GM12872 (cell line): ENCODE data around the gene DYNC1H1.

ENCODE experiments used
- TF ChIP-seq, protein P1 (sequence below): IDR thresholded peaks from 3 replicates; pipeline ENCODE4 v1.5.1; 2011; ENCODE audit warnings: low read depth, mild to moderate bottlenecking, low read length, moderate library complexity; ENCODE audit not compliant: insufficient read depth

The DYNC1H1 gene

DNA sequence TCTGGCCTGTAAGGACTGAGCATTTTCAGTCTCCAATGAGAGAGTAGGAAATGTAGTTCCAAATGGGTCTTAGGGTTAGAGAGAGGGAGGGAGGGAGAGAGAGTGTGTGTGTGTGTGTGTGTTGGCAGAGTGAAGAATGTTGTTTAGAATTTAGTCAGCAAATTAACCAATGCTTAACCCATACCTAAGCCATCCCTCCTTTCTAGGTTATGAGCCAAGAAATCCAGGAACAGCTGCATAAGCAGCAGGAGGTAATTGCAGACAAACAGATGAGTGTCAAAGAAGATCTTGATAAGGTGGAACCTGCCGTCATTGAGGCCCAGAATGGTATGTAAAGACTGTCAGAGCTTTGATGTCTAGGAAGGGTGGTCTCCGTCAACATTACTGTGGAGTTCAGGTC is 65.6 kb downstream of the DYNC1H1 start:
- TF ChIP-seq, protein P1, sequence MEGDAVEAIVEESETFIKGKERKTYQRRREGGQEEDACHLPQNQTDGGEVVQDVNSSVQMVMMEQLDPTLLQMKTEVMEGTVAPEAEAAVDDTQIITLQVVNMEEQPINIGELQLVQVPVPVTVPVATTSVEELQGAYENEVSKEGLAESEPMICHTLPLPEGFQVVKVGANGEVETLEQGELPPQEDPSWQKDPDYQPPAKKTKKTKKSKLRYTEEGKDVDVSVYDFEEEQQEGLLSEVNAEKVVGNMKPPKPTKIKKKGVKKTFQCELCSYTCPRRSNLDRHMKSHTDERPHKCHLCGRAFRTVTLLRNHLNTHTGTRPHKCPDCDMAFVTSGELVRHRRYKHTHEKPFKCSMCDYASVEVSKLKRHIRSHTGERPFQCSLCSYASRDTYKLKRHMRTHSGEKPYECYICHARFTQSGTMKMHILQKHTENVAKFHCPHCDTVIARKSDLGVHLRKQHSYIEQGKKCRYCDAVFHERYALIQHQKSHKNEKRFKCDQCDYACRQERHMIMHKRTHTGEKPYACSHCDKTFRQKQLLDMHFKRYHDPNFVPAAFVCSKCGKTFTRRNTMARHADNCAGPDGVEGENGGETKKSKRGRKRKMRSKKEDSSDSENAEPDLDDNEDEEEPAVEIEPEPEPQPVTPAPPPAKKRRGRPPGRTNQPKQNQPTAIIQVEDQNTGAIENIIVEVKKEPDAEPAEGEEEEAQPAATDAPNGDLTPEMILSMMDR, result no peak

DNA sequence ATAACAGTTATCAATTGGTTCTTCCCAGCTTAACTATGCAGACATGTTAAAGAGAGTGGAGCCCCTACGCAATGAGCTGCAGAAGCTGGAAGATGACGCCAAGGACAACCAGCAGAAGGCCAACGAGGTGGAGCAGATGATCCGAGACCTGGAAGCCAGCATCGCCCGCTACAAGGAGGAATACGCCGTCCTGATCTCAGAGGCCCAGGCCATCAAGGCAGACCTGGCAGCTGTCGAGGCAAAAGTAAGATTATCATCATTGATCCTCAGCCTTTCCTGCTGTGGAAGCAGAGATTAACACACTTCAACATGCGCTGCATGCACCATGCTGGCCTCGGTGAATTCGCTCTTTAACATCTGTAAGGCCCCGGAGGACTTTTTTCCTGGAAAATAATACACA is 68.9 kb downstream of the DYNC1H1 start:
- TF ChIP-seq, protein P1, result no peak

DNA sequence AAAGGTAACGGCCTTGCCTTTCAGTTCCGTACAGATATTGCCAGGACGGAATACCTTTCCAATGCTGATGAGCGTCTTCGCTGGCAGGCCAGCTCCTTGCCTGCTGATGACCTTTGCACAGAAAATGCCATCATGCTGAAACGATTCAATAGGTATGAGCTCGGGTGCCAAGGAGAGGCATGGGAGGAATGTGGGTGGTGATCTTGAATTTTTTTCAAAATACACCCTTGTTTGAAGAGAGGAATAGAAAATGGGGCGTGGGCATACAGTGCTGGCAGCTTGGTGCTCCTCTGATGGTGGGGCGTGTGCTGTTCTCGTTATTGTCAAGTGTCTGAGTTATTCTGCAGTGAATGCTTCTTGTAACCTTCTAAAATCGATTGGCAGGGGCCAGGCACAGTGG is 69.9 kb downstream of the DYNC1H1 start:
- TF ChIP-seq, protein P1, result no peak

DNA sequence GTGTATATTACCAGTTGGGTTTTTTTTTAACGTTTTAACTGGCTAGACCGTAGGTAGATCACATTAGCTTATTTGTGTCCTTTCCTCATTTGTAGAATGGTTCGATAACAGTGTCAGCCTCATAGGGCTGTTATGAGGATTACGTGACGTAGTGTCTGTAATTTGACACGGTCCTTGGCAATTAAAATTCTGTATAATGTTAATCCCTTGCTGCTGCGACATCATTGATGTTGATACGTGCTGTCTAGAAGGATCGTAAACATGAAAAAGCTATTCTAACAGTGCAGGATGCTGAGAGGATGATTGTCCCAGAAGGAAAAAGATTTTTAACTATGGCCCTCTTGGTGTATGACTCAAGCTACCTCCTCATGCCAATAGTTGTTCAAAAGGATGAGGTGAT is 71.5 kb downstream of the DYNC1H1 start:
- TF ChIP-seq, protein P1, result no peak

DNA sequence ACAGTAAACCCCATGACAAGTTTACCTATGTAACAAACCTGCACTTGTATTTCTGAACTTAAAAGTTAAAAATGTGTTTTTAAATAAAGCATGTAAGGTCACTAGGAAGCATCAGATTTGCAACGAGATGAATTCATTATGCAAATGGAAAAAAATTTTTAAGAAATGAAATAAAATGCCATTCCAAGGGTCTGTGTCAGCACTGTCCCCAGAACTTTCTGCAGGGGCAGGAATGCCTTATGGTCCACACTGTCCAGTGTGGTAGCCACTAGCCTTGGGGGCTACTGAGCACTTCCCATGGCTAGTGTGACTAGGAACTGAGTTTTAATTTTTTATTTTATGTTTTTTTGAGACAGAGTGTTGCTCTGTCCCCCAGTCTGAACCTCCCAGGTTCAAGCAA is 73.3 kb downstream of the DYNC1H1 start:
- TF ChIP-seq, protein P1, result no peak

DNA sequence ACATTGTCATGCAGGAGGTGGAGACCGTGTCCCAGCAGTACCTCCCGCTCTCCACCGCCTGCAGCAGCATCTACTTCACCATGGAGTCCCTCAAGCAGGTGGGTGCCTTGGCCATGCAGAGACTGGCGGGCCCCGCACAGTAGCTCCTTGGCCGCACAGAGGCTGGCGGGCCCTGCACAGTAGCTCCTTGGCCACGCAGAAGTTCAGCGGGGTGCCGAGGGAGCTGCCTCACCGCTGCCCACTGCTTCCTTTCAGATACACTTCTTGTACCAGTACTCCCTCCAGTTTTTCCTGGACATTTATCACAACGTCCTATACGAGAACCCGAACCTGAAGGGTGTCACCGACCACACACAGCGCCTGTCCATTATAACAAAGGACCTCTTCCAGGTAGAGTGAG is 74.8 kb downstream of the DYNC1H1 start:
- TF ChIP-seq, protein P1, result no peak

DNA sequence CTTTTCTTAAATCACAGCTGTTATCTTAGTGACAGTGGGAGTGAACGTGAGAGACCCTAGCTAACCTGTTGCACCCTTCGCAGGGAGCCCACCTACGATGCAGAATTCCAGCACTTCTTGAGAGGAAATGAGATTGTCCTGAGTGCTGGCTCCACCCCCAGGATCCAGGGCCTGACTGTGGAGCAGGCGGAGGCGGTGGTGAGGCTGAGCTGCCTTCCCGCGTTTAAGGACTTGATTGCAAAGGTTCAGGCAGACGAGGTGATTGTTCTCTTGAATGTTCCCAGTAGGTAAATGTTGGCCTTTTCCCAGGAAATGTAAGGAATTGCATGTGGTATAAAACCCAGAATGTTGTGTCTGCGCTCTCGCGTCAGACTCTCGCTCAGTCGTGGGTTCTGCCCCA is 75.8 kb downstream of the DYNC1H1 start:
- TF ChIP-seq, protein P1, result no peak

DNA sequence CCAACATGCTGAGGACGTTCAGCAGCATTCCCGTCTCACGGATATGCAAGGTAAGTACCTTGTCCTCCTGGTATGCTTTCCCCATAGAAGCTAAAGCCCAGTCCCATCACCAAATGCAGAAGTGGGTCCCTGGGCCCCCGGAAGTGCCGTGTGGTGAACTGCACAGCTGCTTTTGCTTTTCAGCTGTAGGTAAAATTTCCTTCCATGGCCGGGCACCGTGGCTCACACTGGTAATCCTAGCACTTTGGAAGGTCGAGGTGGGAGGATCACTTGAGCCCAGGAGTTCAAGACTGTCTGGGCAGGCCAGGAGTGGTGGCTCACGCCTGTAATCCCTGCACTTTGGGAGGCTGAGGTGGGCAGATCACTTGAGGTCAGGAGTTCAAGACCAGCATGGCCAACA is 78.3 kb downstream of the DYNC1H1 start:
- TF ChIP-seq, protein P1, result no peak
